GM19395 (cell line): ENCODE data around the gene PCBP1.
"Not testable (repeated sequence)": the region's sequence is repeated elsewhere in the genome, so short reads cannot be mapped to it uniquely, and the experiment has no call there.

Experiments used
- ATAC-seq: cut with Tn5 transposase; IDR thresholded peaks from one replicate; pipeline ENCODE4 v1.9.1; 2021; ENCODE audit warnings: mild to moderate bottlenecking, moderate library complexity; ENCODE audit not compliant: unreplicated experiment

PCBP1 gene

GRCh38 chr2:70086838-70087701 lies at the start of gene PCBP1:
Gene PCBP1 (plus strand): TSS chr2:70087477. CDS start chr2:70087744, 267 bp downstream.
- ATAC-seq: peak; percentile 38

- no peak for ATAC-seq
Observed at GRCh38 chr2:70039366-70039765, 47.9 kb upstream of the PCBP1 start.

GRCh38 chr2:70041663-70042062 lies 45.6 kb upstream of the PCBP1 start:
- no peak for ATAC-seq

GRCh38 chr2:70042246-70042645 lies 45.0 kb upstream of the PCBP1 start:
- ATAC-seq: no peak

- ATAC-seq: no peak
Observed at GRCh38 chr2:70043252-70043875, 43.9 kb upstream of the PCBP1 start.

GRCh38 chr2:70044290-70045040 lies 42.8 kb upstream of the PCBP1 start:
- ATAC-seq: no peak

- ATAC-seq: no peak
Observed at GRCh38 chr2:70045405-70045804, 41.9 kb upstream of the PCBP1 start.

GRCh38 chr2:70045932-70046331 lies 41.3 kb upstream of the PCBP1 start:
- ATAC-seq: no peak

- no peak for ATAC-seq
Observed at GRCh38 chr2:70046534-70046933, 40.7 kb upstream of the PCBP1 start.

- ATAC-seq: no peak
Observed at GRCh38 chr2:70047451-70047850, 39.8 kb upstream of the PCBP1 start.

- no peak for ATAC-seq
Observed at GRCh38 chr2:70049255-70049654, 38.0 kb upstream of the PCBP1 start.

- no peak for ATAC-seq
Observed at GRCh38 chr2:70050631-70051425, 36.4 kb upstream of the PCBP1 start.

- not testable (repeated sequence) for ATAC-seq
Observed at GRCh38 chr2:70055259-70055658, 32.0 kb upstream of the PCBP1 start.

GRCh38 chr2:70061317-70061716 lies 26.0 kb upstream of the PCBP1 start:
- ATAC-seq: no peak

GRCh38 chr2:70062270-70062669 lies 25.0 kb upstream of the PCBP1 start:
- no peak for ATAC-seq

GRCh38 chr2:70068119-70068518 lies 19.2 kb upstream of the PCBP1 start:
- ATAC-seq: no peak

GRCh38 chr2:70069049-70069448 lies 18.2 kb upstream of the PCBP1 start:
- ATAC-seq: peak; percentile 74

GRCh38 chr2:70070542-70071268 lies 16.6 kb upstream of the PCBP1 start:
- ATAC-seq: peak; percentile 77

- no peak for ATAC-seq
Observed at GRCh38 chr2:70073493-70073892, 13.8 kb upstream of the PCBP1 start.

- ATAC-seq: no peak
Observed at GRCh38 chr2:70078384-70078783, 8.9 kb upstream of the PCBP1 start.
